ENCODE data around the gene OASL. TPM values are rescaled to one million over a fixed set of nuclear protein-coding genes. Genes with fewer than 3 reads are reported as not detected.
A peak's percentile ranks its signal among the peaks of the same experiment; 100 is the strongest.
"Not testable (repeated sequence)": the region's sequence is repeated elsewhere in the genome, so short reads cannot be mapped to it uniquely, and the experiment has no call there.

OASL gene
- total and polyA plus RNA-seq, 4 experiments from 2014 or later, result 5.6 to 9.8 (median 8.4) TPM

- Histone ChIP-seq H3K4me1 (ENCODE audit: insufficient read depth, low read length) (peaks cover 2% of the 10 kb centered on the region), H3K27me3 (ENCODE audit: insufficient read depth, low read length) (no peaks in the 10 kb centered on the region), H3K36me3 (ENCODE audit: insufficient read depth, low read length) (no peaks in the 10 kb centered on the region), H3K9me3 (ENCODE audit: control insufficient read depth in 1 of 2, low read length in 2 of 2) (no peaks in the 10 kb centered on the region), H3K4me3 (ENCODE audit: low read length in 2 of 2) (no peak overlapping the region), H3K27ac (ENCODE audit: low read depth, low read length) (no peak overlapping the region)
- H3K27ac Mint-ChIP-seq, result peak overlapping the region in 1 of 7 donors; percentile 53
- H3K9me3 Mint-ChIP-seq, result peaks cover 0 to 2% (median 0%) of the 10 kb centered on the region in 8 donors
- CTCF ChIA-PET (ENCODE audit: partially characterized antibody), result interaction anchor here (0.7 to 1.7 kb wide), 3 partner anchors 29 to 258 kb away, joined by 3 to 4 read pairs (median 3); no protein-coding TSS in a partner anchor
- intact Hi-C loops (cut with micrococcal nuclease), result no loop called here
- H3K27me3 Mint-ChIP-seq, result no peaks in the 10 kb centered on the region
- H3K4me1 Mint-ChIP-seq, result peaks cover 4 to 9% (median 7%) of the 10 kb centered on the region in 4 donors
- H3K36me3 Mint-ChIP-seq, result no peaks in the 10 kb centered on the region
- DNase-seq, result no peak
- no peak overlapping the region for H3K4me3 Mint-ChIP-seq
- POLR2A ChIA-PET (ENCODE audit: partially characterized antibody), result no interaction called here
Measured at GRCh38 chr12:121065345-121065744, 26.3 kb upstream of the OASL start.

- intact Hi-C loops (cut with micrococcal nuclease); H3K36me3 ChIP-seq (ENCODE audit: insufficient read depth, low read length); H3K27me3 Mint-ChIP-seq; H3K27me3 ChIP-seq (ENCODE audit: insufficient read depth, low read length); H3K9me3 ChIP-seq (ENCODE audit: control insufficient read depth in 1 of 2, low read length in 2 of 2); H3K4me3 ChIP-seq (ENCODE audit: low read length in 2 of 2); DNase-seq; POLR2A ChIA-PET (ENCODE audit: partially characterized antibody); H3K9me3 Mint-ChIP-seq; H3K4me1 ChIP-seq (ENCODE audit: insufficient read depth, low read length); H3K4me3 Mint-ChIP-seq; H3K27ac ChIP-seq (ENCODE audit: low read depth, low read length); H3K36me3 Mint-ChIP-seq; H3K27ac Mint-ChIP-seq: not testable (repeated sequence)
- CTCF ChIA-PET (ENCODE audit: partially characterized antibody), result interaction anchor here (1.1 to 1.7 kb wide), 2 partner anchors 29 to 46 kb away, joined by 3 to 4 read pairs; no protein-coding TSS in a partner anchor
- peaks cover 10 to 16% (median 11%) of the 10 kb centered on the region in 4 donors for H3K4me1 Mint-ChIP-seq
Measured at GRCh38 chr12:121064586-121064985, 25.5 kb upstream of the OASL start.

DNA sequence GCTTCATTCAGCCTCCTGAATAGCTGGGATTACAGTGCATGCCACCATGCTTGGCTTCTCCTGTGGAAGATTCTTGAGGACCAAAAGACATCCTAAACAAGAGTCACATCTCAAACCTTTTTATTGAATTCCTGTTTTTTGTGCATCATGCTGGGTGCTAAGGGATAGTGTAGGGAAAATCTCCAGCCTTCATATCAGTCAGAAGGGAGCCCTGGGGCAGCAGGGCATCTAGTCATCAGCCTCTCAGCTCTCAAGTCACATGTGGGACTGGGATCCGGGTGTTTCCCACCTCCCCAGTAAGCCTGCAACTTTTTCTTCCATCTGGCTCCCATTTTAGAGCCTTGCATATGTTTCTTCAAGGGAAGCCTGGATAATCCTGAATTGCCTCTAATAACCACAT is 25.1 kb upstream of the OASL start:
- no peaks in the 10 kb centered on the region for H3K36me3 Mint-ChIP-seq
- peaks cover 11 to 16% (median 11%) of the 10 kb centered on the region in 4 donors for H3K4me1 Mint-ChIP-seq
- H3K27ac Mint-ChIP-seq, result no peak overlapping the region
- H3K36me3 ChIP-seq (ENCODE audit: insufficient read depth, low read length), result no peaks in the 10 kb centered on the region
- ChIA-PET POLR2A (ENCODE audit: partially characterized antibody) (no interaction called here), CTCF (ENCODE audit: partially characterized antibody) (interaction anchor here (1.1 kb wide), 1 partner anchor 46 kb away, joined by 3 read pairs; no protein-coding TSS in a partner anchor)
- intact Hi-C loops (cut with micrococcal nuclease), result no loop called here
- no peaks in the 10 kb centered on the region for H3K27me3 Mint-ChIP-seq
- H3K4me3 ChIP-seq (ENCODE audit: low read length in 2 of 2), result no peak overlapping the region
- no peak overlapping the region for H3K27ac ChIP-seq (ENCODE audit: low read depth, low read length)
- no peak overlapping the region for H3K4me3 Mint-ChIP-seq
- no peaks in the 10 kb centered on the region for H3K27me3 ChIP-seq (ENCODE audit: insufficient read depth, low read length)
- DNase-seq, result no peak
- peaks cover 4% of the 10 kb centered on the region for H3K4me1 ChIP-seq (ENCODE audit: insufficient read depth, low read length)
- H3K9me3 Mint-ChIP-seq, result no peaks in the 10 kb centered on the region
- no peaks in the 10 kb centered on the region for H3K9me3 ChIP-seq (ENCODE audit: control insufficient read depth in 1 of 2, low read length in 2 of 2)

DNA sequence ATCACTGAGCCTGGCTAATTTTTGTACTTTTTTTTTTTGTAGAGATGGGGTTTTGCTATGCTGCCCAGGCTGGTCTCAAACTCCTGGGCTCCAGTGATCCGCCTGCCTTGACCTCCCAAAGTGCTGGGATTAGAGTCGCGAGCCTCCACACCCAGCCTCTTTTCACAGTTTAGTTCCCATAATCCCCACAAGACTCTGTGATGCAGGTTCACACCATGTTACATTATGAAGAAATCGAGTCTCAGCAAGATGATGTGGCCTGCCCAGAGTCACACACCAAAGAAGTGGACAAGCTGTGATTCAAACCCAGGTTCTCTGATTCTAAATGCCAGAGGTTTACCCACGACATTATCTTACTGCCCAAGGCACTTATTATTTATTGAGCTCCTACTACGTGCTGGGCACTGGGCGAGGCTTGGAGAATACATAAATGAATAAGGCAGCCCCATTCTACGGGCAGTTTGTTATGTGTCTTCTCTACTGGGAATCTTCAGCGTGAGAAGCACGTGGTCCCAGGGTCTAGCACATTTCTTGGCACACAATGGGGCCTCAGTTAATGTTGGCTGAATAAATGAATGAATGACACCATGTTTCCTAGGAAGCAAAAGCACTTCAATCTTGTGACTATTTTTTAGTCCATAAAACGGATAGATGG is 23.5 kb upstream of the OASL start:
- H3K27me3 ChIP-seq (ENCODE audit: insufficient read depth, low read length), result no peaks in the 10 kb centered on the region
- Mint-ChIP-seq H3K36me3 (no peaks in the 10 kb centered on the region), H3K4me1 (peaks cover 11 to 16% (median 12%) of the 10 kb centered on the region in 4 donors), H3K4me3 (no peak overlapping the region), H3K27me3 (no peaks in the 10 kb centered on the region), H3K9me3 (no peaks in the 10 kb centered on the region), H3K27ac (peak overlapping the region in 1 of 7 donors; percentile 57)
- no peak for DNase-seq
- ChIA-PET CTCF (ENCODE audit: partially characterized antibody) (interaction anchor here (1.4 to 3.7 kb wide), 4 partner anchors 15 to 380 kb away, joined by 4 to 36 read pairs (median 14); no protein-coding TSS in a partner anchor), POLR2A (ENCODE audit: partially characterized antibody) (no interaction called here)
- H3K4me1 ChIP-seq (ENCODE audit: insufficient read depth, low read length), result peaks cover 4% of the 10 kb centered on the region
- no peak overlapping the region for H3K27ac ChIP-seq (ENCODE audit: low read depth, low read length)
- no peaks in the 10 kb centered on the region for H3K9me3 ChIP-seq (ENCODE audit: control insufficient read depth in 1 of 2, low read length in 2 of 2)
- intact Hi-C loops (cut with micrococcal nuclease), result no loop called here
- no peaks in the 10 kb centered on the region for H3K36me3 ChIP-seq (ENCODE audit: insufficient read depth, low read length)
- H3K4me3 ChIP-seq (ENCODE audit: low read length in 2 of 2), result no peak overlapping the region

GRCh38 chr12:121061831-121062230 is 22.8 kb upstream of the OASL start:
- Histone ChIP-seq H3K4me3 (ENCODE audit: low read length in 2 of 2) (no peak overlapping the region), H3K4me1 (ENCODE audit: insufficient read depth, low read length) (peaks cover 4% of the 10 kb centered on the region), H3K27me3 (ENCODE audit: insufficient read depth, low read length) (no peaks in the 10 kb centered on the region), H3K36me3 (ENCODE audit: insufficient read depth, low read length) (no peaks in the 10 kb centered on the region), H3K9me3 (ENCODE audit: control insufficient read depth in 1 of 2, low read length in 2 of 2) (no peaks in the 10 kb centered on the region), H3K27ac (ENCODE audit: low read depth, low read length) (no peak overlapping the region)
- ChIA-PET POLR2A (ENCODE audit: partially characterized antibody) (interaction anchor here (3.2 kb wide), 1 partner anchor 31 kb away, joined by 13 read pairs; no protein-coding TSS in a partner anchor), CTCF (ENCODE audit: partially characterized antibody) (interaction anchor here (0.7 to 6.0 kb wide), 17 partner anchors 10 to 381 kb away, joined by 3 to 137 read pairs (median 4); partner anchors contain the start of gene OASL)
- Mint-ChIP-seq H3K4me3 (no peak overlapping the region), H3K36me3 (no peaks in the 10 kb centered on the region), H3K27me3 (no peaks in the 10 kb centered on the region), H3K4me1 (peaks cover 11 to 16% (median 12%) of the 10 kb centered on the region in 4 donors), H3K9me3 (no peaks in the 10 kb centered on the region), H3K27ac (no peak overlapping the region)
- intact Hi-C loops (cut with micrococcal nuclease), result loop anchor here (2.0 kb wide), 1 partner anchor 161 kb away; no protein-coding TSS in a partner anchor
- DNase-seq, result no peak

DNA sequence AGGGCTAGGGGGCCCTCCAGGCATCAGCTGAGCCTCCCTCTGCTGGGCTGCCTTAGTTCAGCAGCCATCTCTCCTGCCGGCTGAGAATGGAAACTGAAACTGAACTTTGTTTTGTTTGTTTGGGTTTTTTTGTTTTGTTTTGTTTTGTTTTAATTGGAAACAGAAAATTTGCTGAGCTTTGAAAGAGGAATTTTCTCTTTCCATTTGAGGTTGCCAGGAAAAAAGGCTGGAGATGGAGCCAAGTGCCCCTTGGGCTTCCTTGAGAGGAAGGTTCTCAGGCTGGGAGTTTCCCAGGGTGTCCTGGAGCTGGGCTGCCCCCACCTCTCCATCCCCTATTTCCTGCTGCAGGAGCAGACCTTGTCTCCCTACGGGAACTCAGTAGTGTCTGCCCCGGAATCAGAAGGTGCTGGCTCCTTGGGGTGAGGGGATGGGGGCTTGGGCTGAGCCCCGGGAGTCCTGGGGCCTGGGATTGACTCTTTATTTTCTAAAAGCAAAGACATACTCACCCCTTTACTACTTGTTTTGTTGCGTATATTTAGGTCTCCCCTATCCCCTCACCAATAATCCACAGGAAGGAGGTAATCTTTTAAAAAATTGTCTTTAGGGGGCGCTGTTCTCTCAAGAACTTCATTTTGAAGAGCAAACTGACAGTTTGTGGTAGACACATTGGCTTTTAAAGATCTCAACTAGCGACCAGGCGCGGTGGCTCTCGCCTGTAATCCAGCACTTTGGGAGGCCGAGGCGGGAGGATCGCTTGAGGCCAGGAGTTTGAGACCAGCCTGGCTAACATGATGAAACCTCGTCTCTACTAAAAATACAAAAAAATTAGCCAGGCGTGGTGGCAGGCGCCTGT is 21.3 kb upstream of the OASL start:
- peaks cover 4% of the 10 kb centered on the region for H3K4me1 ChIP-seq (ENCODE audit: insufficient read depth, low read length)

More for the DNA sequence above, 21.3 kb upstream of the OASL start:
- Mint-ChIP-seq H3K4me3 (peak overlapping the region; percentile 80 to 91 (median 86)), H3K4me1 (peaks cover 10 to 14% (median 12%) of the 10 kb centered on the region in 4 donors), H3K9me3 (no peaks in the 10 kb centered on the region), H3K27ac (peak overlapping the region; percentile 84 to 97 (median 94)), H3K27me3 (no peaks in the 10 kb centered on the region), H3K36me3 (no peaks in the 10 kb centered on the region)
- H3K27ac ChIP-seq (ENCODE audit: low read depth, low read length), result peak overlapping the region; percentile 66
- H3K4me3 ChIP-seq (ENCODE audit: low read length in 2 of 2), result peak overlapping the region; percentile 79 to 81
- ChIA-PET CTCF (ENCODE audit: partially characterized antibody) (interaction anchor here (0.7 to 6.0 kb wide), 43 partner anchors 9 to 479 kb away, joined by 3 to 137 read pairs (median 4); partner anchors contain the start of genes HNF1A, OASL and POP5), POLR2A (ENCODE audit: partially characterized antibody) (interaction anchor here (1.1 to 3.2 kb wide), 8 partner anchors 10 to 164 kb away, joined by 3 to 18 read pairs (median 8); partner anchors contain the start of genes C12orf43 and OASL)
- H3K27me3 ChIP-seq (ENCODE audit: insufficient read depth, low read length), result no peaks in the 10 kb centered on the region
- intact Hi-C loops (cut with micrococcal nuclease), result loop anchor here (1.0 to 2.0 kb wide), 8 partner anchors 21 to 170 kb away; partner anchors contain the start of genes C12orf43 and OASL
- DNase-seq, result peak; percentile 69 to 77 (median 74)
- H3K9me3 ChIP-seq (ENCODE audit: control insufficient read depth in 1 of 2, low read length in 2 of 2), result no peaks in the 10 kb centered on the region
- no peaks in the 10 kb centered on the region for H3K36me3 ChIP-seq (ENCODE audit: insufficient read depth, low read length)
